ENCODE measurements around the gene GMPPA.

The GMPPA gene

GRCh38 chr2:219468410-219469185 is 30.1 kb upstream of the GMPPA start:
- no peak for DNase-seq

- no peak for DNase-seq
Measured at GRCh38 chr2:219469186-219469724, 29.4 kb upstream of the GMPPA start.

GRCh38 chr2:219470429-219470828 is 28.3 kb upstream of the GMPPA start:
- DNase-seq = no peak

- no peak for DNase-seq
Measured at GRCh38 chr2:219471476-219472371, 27.0 kb upstream of the GMPPA start.

GRCh38 chr2:219472629-219473187 is 26.0 kb upstream of the GMPPA start:
- no peak for DNase-seq

GRCh38 chr2:219473511-219473910 is 25.2 kb upstream of the GMPPA start:
- DNase-seq = no peak

GRCh38 chr2:219474285-219475060 is 24.2 kb upstream of the GMPPA start:
- DNase-seq = no peak

GRCh38 chr2:219475278-219475677 is 23.4 kb upstream of the GMPPA start:
- DNase-seq = no peak

GRCh38 chr2:219475697-219476651 is 22.7 kb upstream of the GMPPA start:
- no peak for DNase-seq

GRCh38 chr2:219476652-219477151 is 22.0 kb upstream of the GMPPA start:
- no peak for DNase-seq

GRCh38 chr2:219477179-219477578 is 21.5 kb upstream of the GMPPA start:
- no peak for DNase-seq

GRCh38 chr2:219477815-219478214 is 20.9 kb upstream of the GMPPA start:
- DNase-seq = no peak

GRCh38 chr2:219478916-219479315 is 19.8 kb upstream of the GMPPA start:
- DNase-seq = no peak

- no peak for DNase-seq
Measured at GRCh38 chr2:219480004-219480403, 18.7 kb upstream of the GMPPA start.

GRCh38 chr2:219482674-219483405 is 15.9 kb upstream of the GMPPA start:
- DNase-seq = no peak

- DNase-seq = no peak
Measured at GRCh38 chr2:219483451-219484342, 15.0 kb upstream of the GMPPA start.

GRCh38 chr2:219484343-219485200 is 14.1 kb upstream of the GMPPA start:
- DNase-seq = no peak

GRCh38 chr2:219485201-219485580 is 13.5 kb upstream of the GMPPA start:
- DNase-seq = no peak
